Measurements from ENCODE around the gene CALCA.

The CALCA gene

GRCh38 chr11:14942745-14943144 lies 29.4 kb downstream of the CALCA start:
- no peak for DNase-seq (ENCODE audit: low spot score)

GRCh38 chr11:14938936-14939335 lies 33.2 kb downstream of the CALCA start:
- DNase-seq (ENCODE audit: low spot score): no peak

- DNase-seq (ENCODE audit: low spot score): no peak
Measured at GRCh38 chr11:14934641-14935351, 37.4 kb downstream of the CALCA start.

GRCh38 chr11:14932447-14932846 lies 39.7 kb downstream of the CALCA start:
- DNase-seq (ENCODE audit: low spot score): no peak

GRCh38 chr11:14930369-14930768 lies 41.8 kb downstream of the CALCA start:
- no peak for DNase-seq (ENCODE audit: low spot score)

- DNase-seq (ENCODE audit: low spot score): no peak
Measured at GRCh38 chr11:14927146-14927545, 45.0 kb downstream of the CALCA start.

GRCh38 chr11:14924318-14924717 lies 47.8 kb downstream of the CALCA start:
- no peak for DNase-seq (ENCODE audit: low spot score)
